ENCODE data around the gene SP140L.

The SP140L gene

DNA sequence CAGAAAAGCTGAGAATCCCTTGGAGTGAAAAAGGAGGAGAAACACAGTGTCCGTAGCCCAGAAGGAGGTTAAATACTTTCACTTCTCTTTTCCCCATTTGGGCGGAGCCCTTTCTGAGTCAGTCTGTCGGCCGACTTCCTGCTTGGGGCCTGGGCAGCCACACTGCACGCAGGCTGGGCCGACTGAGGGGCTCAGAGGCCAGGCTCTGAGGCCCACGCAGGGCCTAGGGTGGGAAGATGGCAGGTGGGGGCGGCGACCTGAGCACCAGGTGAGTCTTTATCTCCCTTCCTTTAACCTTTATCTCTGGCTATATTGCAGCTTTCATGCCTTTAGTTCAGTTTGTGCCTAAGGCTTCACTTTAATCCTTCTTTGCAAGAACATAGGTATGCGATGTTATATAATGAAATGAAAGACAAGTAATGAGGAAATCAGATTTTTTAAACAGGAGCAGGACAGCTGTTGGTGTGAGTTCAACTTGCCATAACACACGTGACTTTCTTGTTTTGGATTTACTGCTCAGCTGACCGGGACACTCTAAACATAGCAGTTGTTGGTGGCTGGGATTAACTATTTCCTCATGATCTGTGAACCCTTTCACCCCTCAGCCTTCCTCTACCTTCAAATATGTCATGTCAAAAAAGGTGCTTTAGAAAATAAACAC is 89.2 kb downstream of the SP140L start, which contains the start of gene SP100:
Gene SP100 (plus strand): TSS at position 141 of the 661 bp plus-strand sequence. CDS start 96 bp downstream, at position 237.
- in situ Hi-C loops (cut with MboI; ENCODE audit: low sequenced_read_pairs, unreplicated experiment) = loop anchor here (10.0 kb wide), 2 partner anchors 179 to 211 kb away; no protein-coding TSS in a partner anchor
- peak; percentile 79 for DNase-seq (ENCODE audit: low spot score)
- TF ChIP-seq, protein P1, sequence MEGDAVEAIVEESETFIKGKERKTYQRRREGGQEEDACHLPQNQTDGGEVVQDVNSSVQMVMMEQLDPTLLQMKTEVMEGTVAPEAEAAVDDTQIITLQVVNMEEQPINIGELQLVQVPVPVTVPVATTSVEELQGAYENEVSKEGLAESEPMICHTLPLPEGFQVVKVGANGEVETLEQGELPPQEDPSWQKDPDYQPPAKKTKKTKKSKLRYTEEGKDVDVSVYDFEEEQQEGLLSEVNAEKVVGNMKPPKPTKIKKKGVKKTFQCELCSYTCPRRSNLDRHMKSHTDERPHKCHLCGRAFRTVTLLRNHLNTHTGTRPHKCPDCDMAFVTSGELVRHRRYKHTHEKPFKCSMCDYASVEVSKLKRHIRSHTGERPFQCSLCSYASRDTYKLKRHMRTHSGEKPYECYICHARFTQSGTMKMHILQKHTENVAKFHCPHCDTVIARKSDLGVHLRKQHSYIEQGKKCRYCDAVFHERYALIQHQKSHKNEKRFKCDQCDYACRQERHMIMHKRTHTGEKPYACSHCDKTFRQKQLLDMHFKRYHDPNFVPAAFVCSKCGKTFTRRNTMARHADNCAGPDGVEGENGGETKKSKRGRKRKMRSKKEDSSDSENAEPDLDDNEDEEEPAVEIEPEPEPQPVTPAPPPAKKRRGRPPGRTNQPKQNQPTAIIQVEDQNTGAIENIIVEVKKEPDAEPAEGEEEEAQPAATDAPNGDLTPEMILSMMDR (IDR thresholded peaks at IDR 0.05; ENCODE audit: borderline replicate concordance, control extremely low read depth, extremely low read depth, insufficient read depth, missing control alignments) = no peak

DNA sequence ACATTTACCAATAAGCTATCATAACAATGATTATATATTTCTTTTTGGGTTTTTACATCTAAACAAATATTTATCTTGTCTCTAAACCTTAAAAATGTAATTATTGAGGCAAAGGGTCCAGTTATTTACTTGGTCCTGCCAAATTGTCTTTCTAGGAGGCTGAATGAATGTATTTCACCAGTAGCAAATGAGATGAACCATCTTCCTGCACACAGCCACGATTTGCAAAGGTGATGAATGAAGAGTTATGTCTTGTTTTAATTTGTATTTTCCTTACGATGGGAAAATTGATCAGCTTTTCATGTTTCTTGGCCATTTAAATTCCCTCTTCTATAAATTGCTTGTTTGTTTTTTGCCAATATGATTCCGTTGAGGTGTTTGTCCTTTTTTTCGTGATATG is 90.4 kb downstream of the SP140L start:
- in situ Hi-C loops (cut with MboI; ENCODE audit: low sequenced_read_pairs, unreplicated experiment) = loop anchor here (10.0 kb wide), 2 partner anchors 177 to 213 kb away; no protein-coding TSS in a partner anchor
- DNase-seq (ENCODE audit: low spot score) = no peak
- TF ChIP-seq, protein P1 (IDR thresholded peaks at IDR 0.05; ENCODE audit: borderline replicate concordance, control extremely low read depth, extremely low read depth, insufficient read depth, missing control alignments) = no peak

DNA sequence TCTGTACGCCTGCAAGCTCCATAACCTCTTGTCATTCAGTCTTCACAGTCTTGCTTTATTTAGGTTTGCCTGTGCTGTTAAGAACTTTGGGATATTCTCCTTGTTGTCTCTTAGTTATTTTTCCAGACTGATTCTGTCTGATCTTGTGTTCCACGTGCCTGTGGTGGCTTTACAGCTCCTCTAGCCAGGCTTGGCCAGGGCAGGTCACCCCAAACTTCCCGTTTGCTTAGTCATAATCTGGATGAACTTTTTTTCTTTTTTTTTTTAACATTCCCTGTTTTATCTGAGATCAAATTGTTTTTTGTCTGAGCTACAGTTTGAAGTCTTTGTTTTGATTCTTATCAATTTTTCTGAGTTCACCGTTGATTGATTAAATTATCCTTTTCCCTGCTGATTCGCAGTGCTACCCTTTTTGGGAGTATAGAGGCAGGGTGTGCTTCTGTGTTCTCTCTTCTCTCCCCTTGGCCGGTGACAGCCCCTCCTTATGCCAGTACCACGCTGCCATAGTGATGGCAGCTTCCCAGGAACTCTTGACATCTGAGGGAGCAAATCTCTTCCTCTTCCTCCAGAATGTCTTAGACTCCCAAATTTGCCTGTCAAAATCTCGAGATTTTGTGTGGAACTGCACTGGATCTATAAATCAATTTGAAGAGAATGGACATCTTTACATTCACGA is 91.5 kb downstream of the SP140L start:
- in situ Hi-C loops (cut with MboI; ENCODE audit: low sequenced_read_pairs, unreplicated experiment) = loop anchor here (10.0 kb wide), 2 partner anchors 176 to 214 kb away; no protein-coding TSS in a partner anchor
- no peak for DNase-seq (ENCODE audit: low spot score)
- TF ChIP-seq, protein P1 (IDR thresholded peaks at IDR 0.05; ENCODE audit: borderline replicate concordance, control extremely low read depth, extremely low read depth, insufficient read depth, missing control alignments) = no peak

DNA sequence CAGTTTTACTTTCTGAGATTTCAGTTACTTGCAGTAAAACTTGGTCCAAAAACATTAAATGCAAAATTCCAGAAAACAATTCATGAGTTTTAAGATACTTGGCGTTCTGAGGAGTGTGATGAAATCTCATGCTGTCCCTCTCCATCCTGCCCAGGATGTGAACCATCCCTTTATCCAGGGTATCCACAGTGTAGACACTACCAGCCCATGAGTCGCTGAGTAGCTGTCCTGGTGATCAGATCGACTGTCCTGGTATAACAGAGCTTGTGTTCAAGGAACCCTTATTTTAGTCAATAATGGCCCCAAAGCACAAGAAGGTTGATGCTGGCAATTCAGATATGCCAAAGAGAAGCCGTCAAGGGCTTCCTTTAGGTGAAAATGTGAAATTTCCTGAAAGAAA is 92.2 kb downstream of the SP140L start:
- in situ Hi-C loops (cut with MboI; ENCODE audit: low sequenced_read_pairs, unreplicated experiment) = loop anchor here (10.0 kb wide), 2 partner anchors 176 to 214 kb away; no protein-coding TSS in a partner anchor
- TF ChIP-seq, protein P1 (IDR thresholded peaks at IDR 0.05; ENCODE audit: borderline replicate concordance, control extremely low read depth, extremely low read depth, insufficient read depth, missing control alignments) = no peak
- DNase-seq (ENCODE audit: low spot score) = no peak

DNA sequence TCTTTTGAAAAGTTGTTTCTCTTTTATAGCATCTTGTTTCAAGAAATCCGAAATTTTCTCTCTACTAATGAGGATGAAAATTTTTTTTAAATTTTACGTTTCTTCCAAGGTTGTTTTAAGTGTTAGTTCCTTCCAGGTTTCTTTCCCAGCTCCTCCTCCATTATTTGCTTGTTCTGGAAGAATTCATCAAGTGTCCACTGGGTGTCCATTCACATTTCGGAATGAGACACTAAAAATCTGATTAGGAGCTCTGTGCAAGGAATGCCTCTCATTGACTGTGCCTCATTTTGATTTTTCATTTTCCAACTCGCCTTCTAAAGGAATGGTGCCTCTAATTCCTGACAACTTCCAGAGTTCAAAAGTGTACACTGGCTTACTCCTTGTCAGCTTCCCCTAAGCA is 95.2 kb downstream of the SP140L start:
- TF ChIP-seq, protein P1 (IDR thresholded peaks at IDR 0.05; ENCODE audit: borderline replicate concordance, control extremely low read depth, extremely low read depth, insufficient read depth, missing control alignments) = no peak
- in situ Hi-C loops (cut with MboI; ENCODE audit: low sequenced_read_pairs, unreplicated experiment) = no loop called here
- DNase-seq (ENCODE audit: low spot score) = no peak

DNA sequence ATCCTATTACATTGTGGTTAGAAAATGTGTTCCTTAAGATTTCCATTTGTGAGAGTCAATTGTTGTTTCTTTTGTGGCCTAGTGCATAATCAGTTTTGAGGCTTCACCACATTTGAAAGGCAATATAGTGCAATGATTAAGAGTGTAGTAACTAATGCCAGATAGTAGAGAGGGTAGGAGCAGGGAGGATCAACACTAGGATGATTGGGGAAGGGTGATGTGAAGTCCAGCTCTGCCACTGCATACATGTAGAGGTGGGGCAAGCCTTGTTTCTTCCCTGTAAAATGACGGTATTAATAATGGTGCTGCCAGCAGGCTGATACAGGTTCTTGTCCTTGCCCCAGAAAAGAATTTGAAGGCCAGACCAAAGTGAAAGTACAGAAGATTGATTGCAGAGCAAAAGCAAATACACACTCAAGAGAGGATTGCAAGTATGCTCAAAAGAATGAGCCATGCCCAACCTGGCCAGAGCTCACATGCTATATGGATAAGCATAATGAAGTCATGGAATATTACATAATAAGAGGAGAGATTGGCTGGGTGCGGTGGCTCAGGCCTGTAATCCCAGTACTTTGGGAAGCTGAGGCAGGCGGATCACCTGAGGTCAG is 97.0 kb downstream of the SP140L start:
- TF ChIP-seq, protein P1 (IDR thresholded peaks at IDR 0.05; ENCODE audit: borderline replicate concordance, control extremely low read depth, extremely low read depth, insufficient read depth, missing control alignments) = no peak
- no peak for DNase-seq (ENCODE audit: low spot score)
- in situ Hi-C loops (cut with MboI; ENCODE audit: low sequenced_read_pairs, unreplicated experiment) = no loop called here
